ENCODE data around the gene USP36. TPM values are rescaled to one million over a fixed set of nuclear protein-coding genes. Genes with fewer than 3 reads are reported as not detected.
A peak's percentile ranks its signal among the peaks of the same experiment; 100 is the strongest.

The USP36 gene
- total RNA-seq, 1 donor, result 30.8 TPM

DNA sequence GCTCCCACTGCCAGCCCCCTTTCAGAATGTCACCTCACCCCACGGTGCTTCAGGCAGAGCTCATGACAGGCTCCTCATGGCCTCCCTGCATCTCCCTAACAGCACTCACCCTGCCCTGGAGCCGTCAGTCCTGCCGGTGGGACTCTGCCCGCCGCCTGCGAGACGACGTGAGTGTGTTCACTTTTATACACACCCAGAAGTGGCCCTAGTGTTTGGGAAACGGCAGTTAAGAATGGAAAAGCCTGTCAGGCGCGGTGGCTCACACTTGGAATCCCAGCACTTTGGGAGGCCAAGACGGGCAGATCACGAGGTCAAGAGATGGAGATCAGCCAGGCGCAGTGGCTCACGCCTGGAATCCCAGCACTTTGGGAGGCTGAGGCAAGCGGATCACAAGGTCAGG lies 46.2 kb downstream of the USP36 start:
- Histone ChIP-seq H3K27me3 (ENCODE audit: insufficient read depth, low read length) (no peaks in the 10 kb centered on the region), H3K36me3 (ENCODE audit: insufficient read depth, low read length) (peaks cover 51% of the 10 kb centered on the region), H3K4me1 (ENCODE audit: insufficient read depth, low read length) (peaks cover 21% of the 10 kb centered on the region), H3K9me3 (ENCODE audit: low read depth, low read length) (no peaks in the 10 kb centered on the region), H4K20me1 (ENCODE audit: insufficient read depth, low read length) (peaks cover 14% of the 10 kb centered on the region), H3K4me2 (ENCODE audit: insufficient read depth, low read length) (no peak overlapping the region), H3K27ac (ENCODE audit: low read depth, low read length) (no peak overlapping the region), H2AFZ (ENCODE audit: low read length) (no peak overlapping the region), H3K4me3 (ENCODE audit: insufficient read depth, low read length) (no peak overlapping the region), H3K79me2 (ENCODE audit: insufficient read depth, low read length) (peaks cover 12% of the 10 kb centered on the region)
- TF ChIP-seq CTCF (IDR thresholded peaks at IDR 0.05; ENCODE audit: extremely low read depth, low read depth, low read length), result no peak
- DNase-seq (ENCODE audit: insufficient read length, low spot score, missing footprints), result no peak

GRCh38 chr17:78793968-78794367 lies 46.6 kb downstream of the USP36 start:
- H3K4me1 ChIP-seq (ENCODE audit: insufficient read depth, low read length), result peaks cover 22% of the 10 kb centered on the region
- H3K27me3 ChIP-seq (ENCODE audit: insufficient read depth, low read length), result no peaks in the 10 kb centered on the region
- peaks cover 10% of the 10 kb centered on the region for H3K79me2 ChIP-seq (ENCODE audit: insufficient read depth, low read length)
- no peaks in the 10 kb centered on the region for H3K9me3 ChIP-seq (ENCODE audit: low read depth, low read length)
- H3K4me3 ChIP-seq (ENCODE audit: insufficient read depth, low read length), result no peak overlapping the region
- TF ChIP-seq CTCF (IDR thresholded peaks at IDR 0.05; ENCODE audit: extremely low read depth, low read depth, low read length), result no peak
- peaks cover 47% of the 10 kb centered on the region for H3K36me3 ChIP-seq (ENCODE audit: insufficient read depth, low read length)
- DNase-seq (ENCODE audit: insufficient read length, low spot score, missing footprints), result no peak
- no peak overlapping the region for H3K4me2 ChIP-seq (ENCODE audit: insufficient read depth, low read length)
- H3K27ac ChIP-seq (ENCODE audit: low read depth, low read length), result no peak overlapping the region
- H2AFZ ChIP-seq (ENCODE audit: low read length), result no peak overlapping the region
- H4K20me1 ChIP-seq (ENCODE audit: insufficient read depth, low read length), result peaks cover 12% of the 10 kb centered on the region

GRCh38 chr17:78793415-78793814 lies 47.2 kb downstream of the USP36 start:
- no peak for TF ChIP-seq CTCF (IDR thresholded peaks at IDR 0.05; ENCODE audit: extremely low read depth, low read depth, low read length)
- peaks cover 7% of the 10 kb centered on the region for H4K20me1 ChIP-seq (ENCODE audit: insufficient read depth, low read length)
- H3K4me2 ChIP-seq (ENCODE audit: insufficient read depth, low read length), result no peak overlapping the region

GRCh38 chr17:78791840-78792709 lies 48.5 kb downstream of the USP36 start:
- peaks cover 3% of the 10 kb centered on the region for H3K79me2 ChIP-seq (ENCODE audit: insufficient read depth, low read length)
- H3K27ac ChIP-seq (ENCODE audit: low read depth, low read length), result peak overlapping the region; percentile 20
- H3K36me3 ChIP-seq (ENCODE audit: insufficient read depth, low read length), result peaks cover 29% of the 10 kb centered on the region
- H3K4me2 ChIP-seq (ENCODE audit: insufficient read depth, low read length), result no peak overlapping the region
- peaks cover 22% of the 10 kb centered on the region for H3K4me1 ChIP-seq (ENCODE audit: insufficient read depth, low read length)
- H3K27me3 ChIP-seq (ENCODE audit: insufficient read depth, low read length), result no peaks in the 10 kb centered on the region
- H3K4me3 ChIP-seq (ENCODE audit: insufficient read depth, low read length), result no peak overlapping the region
- DNase-seq (ENCODE audit: insufficient read length, low spot score, missing footprints), result no peak
- H3K9me3 ChIP-seq (ENCODE audit: low read depth, low read length), result no peaks in the 10 kb centered on the region
- H2AFZ ChIP-seq (ENCODE audit: low read length), result no peak overlapping the region
- TF ChIP-seq CTCF (IDR thresholded peaks at IDR 0.05; ENCODE audit: extremely low read depth, low read depth, low read length), result no peak
- no peaks in the 10 kb centered on the region for H4K20me1 ChIP-seq (ENCODE audit: insufficient read depth, low read length)

More at GRCh38 chr17:78793415-78793814, 47.2 kb downstream of the USP36 start:
- H3K4me3 ChIP-seq (ENCODE audit: insufficient read depth, low read length), result no peak overlapping the region
- H3K27ac ChIP-seq (ENCODE audit: low read depth, low read length), result no peak overlapping the region
- peaks cover 22% of the 10 kb centered on the region for H3K4me1 ChIP-seq (ENCODE audit: insufficient read depth, low read length)
- H2AFZ ChIP-seq (ENCODE audit: low read length), result no peak overlapping the region
- peaks cover 7% of the 10 kb centered on the region for H3K79me2 ChIP-seq (ENCODE audit: insufficient read depth, low read length)
- H3K36me3 ChIP-seq (ENCODE audit: insufficient read depth, low read length), result peaks cover 43% of the 10 kb centered on the region
- H3K27me3 ChIP-seq (ENCODE audit: insufficient read depth, low read length), result no peaks in the 10 kb centered on the region
- no peaks in the 10 kb centered on the region for H3K9me3 ChIP-seq (ENCODE audit: low read depth, low read length)
- no peak for DNase-seq (ENCODE audit: insufficient read length, low spot score, missing footprints)
